ENCODE results near the gene RAET1L. TPM values are rescaled to one million over a fixed set of nuclear protein-coding genes. Genes with fewer than 3 reads are reported as not detected.

The RAET1L gene
- total RNA-seq, 1 experiment from 2014 or later, result not detected

- Histone ChIP-seq H3K4me1 (ENCODE audit: control insufficient read depth, insufficient read depth, low read length) (no peaks in the 10 kb centered on the region), H3K27me3 (ENCODE audit: control insufficient read depth, insufficient read depth, low read length) (peaks cover 14% of the 10 kb centered on the region), H3K27ac (ENCODE audit: low read length) (no peak overlapping the region), H3K4me3 (ENCODE audit: low read depth in 2 of 2, low read length in 2 of 2) (no peak overlapping the region), H3K36me3 (ENCODE audit: control insufficient read depth, insufficient read depth, low read length) (no peaks in the 10 kb centered on the region), H3K9me3 (ENCODE audit: control insufficient read depth, insufficient read depth, low read depth, low read length) (no peaks in the 10 kb centered on the region)
- BruUV-seq (replicated peaks), result no TSS peak
- ChIA-PET POLR2A (interaction anchor here (0.6 kb wide), 1 partner anchor 183 kb away, joined by 3 read pairs; no protein-coding TSS in a partner anchor), CTCF (no interaction called here)
- intact Hi-C loops (cut with micrococcal nuclease; ENCODE audit: unreplicated experiment), result no loop called here
- no peak for TF ChIP-seq TCF7L2 (IDR thresholded peaks at IDR 0.05; ENCODE audit: low read depth, low read length)
- no peak for TF ChIP-seq SIN3A (IDR thresholded peaks at IDR 0.05; ENCODE audit: borderline replicate concordance, insufficient read depth, low read depth, low read length)
- no peak for TF ChIP-seq CTCF (IDR thresholded peaks at IDR 0.05)
- no peak for TF ChIP-seq POLR2AphosphoS5 (IDR thresholded peaks at IDR 0.05; ENCODE audit: low read depth, low read length)
- TF ChIP-seq REST (IDR thresholded peaks at IDR 0.05; ENCODE audit: insufficient read depth in 1 of 2, low read depth in 2 of 2, low read length in 1 of 2), result no peak
- ATAC-seq (no peak), DNase-seq (ENCODE audit: low read depth, low spot score) (no peak)
- in situ Hi-C loops (cut with HindIII; ENCODE audit: low pct_unique_long_range_greater_than_20kb, low sequenced_read_pairs), result no loop called here
These were observed 18.4 kb upstream of the RAET1L start for GRCh38 chr6:150043501-150044412.

- Histone ChIP-seq H3K27ac (ENCODE audit: low read length) (no peak overlapping the region), H3K4me1 (ENCODE audit: control insufficient read depth, insufficient read depth, low read length) (no peaks in the 10 kb centered on the region), H3K4me3 (ENCODE audit: low read depth in 2 of 2, low read length in 2 of 2) (no peak overlapping the region), H3K36me3 (ENCODE audit: control insufficient read depth, insufficient read depth, low read length) (no peaks in the 10 kb centered on the region), H3K27me3 (ENCODE audit: control insufficient read depth, insufficient read depth, low read length) (peaks cover 18% of the 10 kb centered on the region), H3K9me3 (ENCODE audit: control insufficient read depth, insufficient read depth, low read depth, low read length) (no peaks in the 10 kb centered on the region)
- in situ Hi-C loops (cut with HindIII; ENCODE audit: low pct_unique_long_range_greater_than_20kb, low sequenced_read_pairs) (no loop called here), intact Hi-C loops (cut with micrococcal nuclease; ENCODE audit: unreplicated experiment) (no loop called here)
- ATAC-seq (no peak), DNase-seq (ENCODE audit: low read depth, low spot score) (no peak)
- ChIA-PET CTCF (no interaction called here), POLR2A (no interaction called here)
- BruUV-seq (replicated peaks), result no TSS peak
- no peak for TF ChIP-seq CTCF (IDR thresholded peaks at IDR 0.05)
- TF ChIP-seq TCF7L2 (IDR thresholded peaks at IDR 0.05; ENCODE audit: low read depth, low read length), result no peak
- TF ChIP-seq POLR2AphosphoS5 (IDR thresholded peaks at IDR 0.05; ENCODE audit: low read depth, low read length), result no peak
- no peak for TF ChIP-seq REST (IDR thresholded peaks at IDR 0.05; ENCODE audit: insufficient read depth in 1 of 2, low read depth in 2 of 2, low read length in 1 of 2)
- no peak for TF ChIP-seq SIN3A (IDR thresholded peaks at IDR 0.05; ENCODE audit: borderline replicate concordance, insufficient read depth, low read depth, low read length)
These were observed 17.8 kb upstream of the RAET1L start for GRCh38 chr6:150043096-150043495.

Data from Panc1 (cell line).